Measurements from ENCODE around the gene RHBDL3. TPM values are rescaled to one million over a fixed set of nuclear protein-coding genes. Genes with fewer than 3 reads are reported as not detected.

Gene RHBDL3
- total and polyA plus RNA-seq, 2 donors (not counting 1 experiment from before 2014, with no cell fraction given): not detected

- Histone ChIP-seq H4K20me1 (ENCODE audit: control insufficient read depth, insufficient read depth, low read length, poor library complexity, severe bottlenecking) (no peaks in the 10 kb centered on the region), H3K9me3 (ENCODE audit: control extremely low read depth in 1 of 3, control insufficient read depth in 2 of 3, insufficient read depth in 1 of 3, low read length in 2 of 3) (no peaks in the 10 kb centered on the region), H3K36me3 (replicated peaks in 1 of 2; ENCODE audit: control extremely low read depth in 1 of 2, control insufficient read depth in 1 of 2, extremely low read depth in 1 of 2, insufficient read depth in 2 of 2, low read length in 1 of 2) (no peaks in the 10 kb centered on the region), H3K4me3 (ENCODE audit: control extremely low read depth in 1 of 5, extremely low read depth in 1 of 5, insufficient read depth in 1 of 5, low read depth in 2 of 5, low read length in 4 of 5) (no peak overlapping the region), H3K4me2 (replicated peaks; ENCODE audit: low read depth, low read length, poor library complexity, severe bottlenecking) (no peak overlapping the region), H3K4me1 (ENCODE audit: control insufficient read depth in 2 of 2, insufficient read depth in 2 of 2, low read length in 2 of 2) (no peaks in the 10 kb centered on the region), H3K9ac (ENCODE audit: low read length) (no peak overlapping the region), H3K27me3 (replicated peaks in 1 of 4; ENCODE audit: control extremely low read depth in 1 of 4, control insufficient read depth in 3 of 4, insufficient read depth in 4 of 4, low read length in 3 of 4) (no peaks in the 10 kb centered on the region), H2AFZ (ENCODE audit: insufficient read depth, low read depth, low read length, poor library complexity, severe bottlenecking) (no peak overlapping the region), H3K27ac (ENCODE audit: low read length in 2 of 2) (no peak overlapping the region), H3K79me2 (ENCODE audit: control insufficient read depth, insufficient read depth, low read length) (no peaks in the 10 kb centered on the region)
- POLR2A ChIA-PET: no interaction called here
- TF ChIP-seq CTCF (IDR thresholded peaks at IDR 0.05) (no peak), EZH2 (IDR thresholded peaks at IDR 0.05; ENCODE audit: borderline replicate concordance, insufficient read depth, low read depth, low read length, poor library complexity, severe bottlenecking) (no peak)
- CTCF ChIA-PET: no interaction called here
- Mint-ChIP-seq H3K4me1 (no peaks in the 10 kb centered on the region), H3K9me3 (ENCODE audit: insufficient read depth) (no peaks in the 10 kb centered on the region), H3K4me3 (no peak overlapping the region), H3K27me3 (no peaks in the 10 kb centered on the region), H3K27ac (no peak overlapping the region)
- DNase-seq (no peak), ATAC-seq (ENCODE audit: low read depth) (no peak)
- intact Hi-C loops (cut with micrococcal nuclease): no loop called here
- 95% methylated on average over 4 of the region's 8 CpGs for WGBS (ENCODE audit: insufficient coverage)
Measured at GRCh38 chr17:32240750-32241149, 24.9 kb upstream of the RHBDL3 start.

GRCh38 chr17:32241640-32242039, 24.0 kb upstream of the RHBDL3 start:
- no peaks in the 10 kb centered on the region for H3K27me3 Mint-ChIP-seq
- H3K4me3 Mint-ChIP-seq: no peak overlapping the region
- Histone ChIP-seq H3K4me2 (replicated peaks; ENCODE audit: low read depth, low read length, poor library complexity, severe bottlenecking) (no peak overlapping the region), H3K9ac (ENCODE audit: low read length) (no peak overlapping the region), H4K20me1 (ENCODE audit: control insufficient read depth, insufficient read depth, low read length, poor library complexity, severe bottlenecking) (no peaks in the 10 kb centered on the region), H3K4me3 (ENCODE audit: control extremely low read depth in 1 of 5, extremely low read depth in 1 of 5, insufficient read depth in 1 of 5, low read depth in 2 of 5, low read length in 4 of 5) (no peak overlapping the region), H3K27me3 (replicated peaks in 1 of 4; ENCODE audit: control extremely low read depth in 1 of 4, control insufficient read depth in 3 of 4, insufficient read depth in 4 of 4, low read length in 3 of 4) (no peaks in the 10 kb centered on the region), H3K79me2 (ENCODE audit: control insufficient read depth, insufficient read depth, low read length) (no peaks in the 10 kb centered on the region), H3K36me3 (replicated peaks in 1 of 2; ENCODE audit: control extremely low read depth in 1 of 2, control insufficient read depth in 1 of 2, extremely low read depth in 1 of 2, insufficient read depth in 2 of 2, low read length in 1 of 2) (no peaks in the 10 kb centered on the region), H2AFZ (ENCODE audit: insufficient read depth, low read depth, low read length, poor library complexity, severe bottlenecking) (no peak overlapping the region), H3K9me3 (ENCODE audit: control extremely low read depth in 1 of 3, control insufficient read depth in 2 of 3, insufficient read depth in 1 of 3, low read length in 2 of 3) (no peaks in the 10 kb centered on the region), H3K27ac (ENCODE audit: low read length in 2 of 2) (no peak overlapping the region), H3K4me1 (ENCODE audit: control insufficient read depth in 2 of 2, insufficient read depth in 2 of 2, low read length in 2 of 2) (no peaks in the 10 kb centered on the region)
- ChIA-PET POLR2A (no interaction called here), CTCF (no interaction called here)
- DNase-seq (no peak), ATAC-seq (ENCODE audit: low read depth) (no peak)
- TF ChIP-seq EZH2 (IDR thresholded peaks at IDR 0.05; ENCODE audit: borderline replicate concordance, insufficient read depth, low read depth, low read length, poor library complexity, severe bottlenecking): no peak
- no peak for TF ChIP-seq CTCF (IDR thresholded peaks at IDR 0.05)
- intact Hi-C loops (cut with micrococcal nuclease): no loop called here
- no peak overlapping the region for H3K27ac Mint-ChIP-seq
- H3K4me1 Mint-ChIP-seq: no peaks in the 10 kb centered on the region
- no CpG with 5 or more reads among the region's 1 CpG for whole genome bisulfite sequencing (ENCODE audit: insufficient coverage)
- no peaks in the 10 kb centered on the region for H3K9me3 Mint-ChIP-seq (ENCODE audit: insufficient read depth)

Data from B cell (primary cell).